Measurements from ENCODE around the gene KAZN.

The KAZN gene

DNA sequence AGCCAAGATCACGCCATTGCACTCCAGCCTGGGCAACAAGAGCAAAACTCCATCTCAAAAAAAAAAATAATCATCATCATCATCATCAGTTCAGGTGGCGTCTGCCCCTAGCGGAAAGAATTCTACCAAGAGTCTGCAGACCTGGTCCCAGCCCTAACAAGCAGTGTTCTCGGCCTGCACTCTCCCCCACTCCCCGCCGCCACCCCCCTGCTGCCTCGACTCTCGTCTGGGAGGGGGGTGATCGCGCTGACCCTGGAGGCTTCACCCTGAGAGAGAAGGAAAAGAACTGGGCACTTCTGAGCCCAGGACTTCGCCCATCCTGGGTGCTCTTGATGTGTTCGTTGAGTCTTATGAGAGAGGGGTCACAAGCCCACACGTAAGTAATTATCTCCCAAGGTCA lies 394.9 kb downstream of the KAZN start:
- DNase-seq: no peak
- Histone ChIP-seq H2AFZ (ENCODE audit: low read length) (no peak overlapping the region), H3K79me2 (ENCODE audit: low read length) (no peaks in the 10 kb centered on the region), H3K4me1 (ENCODE audit: low read length) (no peaks in the 10 kb centered on the region), H3K9ac (ENCODE audit: low read length) (no peak overlapping the region), H3K9me2 (replicated peaks; ENCODE audit: insufficient read depth, low read length) (no peaks in the 10 kb centered on the region), H3K4me3 (ENCODE audit: low read length) (no peak overlapping the region), H3K27ac (ENCODE audit: low read length) (no peak overlapping the region), H4K20me1 (ENCODE audit: insufficient read depth, low read length) (no peaks in the 10 kb centered on the region), H3F3A (ENCODE audit: insufficient read depth, low read length) (no peaks in the 10 kb centered on the region), H3K9me3 (replicated peaks; ENCODE audit: insufficient read depth, low read length) (no peaks in the 10 kb centered on the region), H3K36me3 (replicated peaks; ENCODE audit: insufficient read depth, low read length) (no peaks in the 10 kb centered on the region), H3K27me3 (replicated peaks; ENCODE audit: insufficient read depth, low read length) (no peaks in the 10 kb centered on the region), H3K4me2 (ENCODE audit: low read depth, low read length) (no peak overlapping the region)
- TF ChIP-seq EZH2 (optimal IDR thresholded peaks at IDR 0.05; ENCODE audit: low read depth, low read length) (no peak), EZH2phosphoT487 (IDR thresholded peaks at IDR 0.05; ENCODE audit: low read length) (no peak)
- TF ChIP-seq, protein P1, sequence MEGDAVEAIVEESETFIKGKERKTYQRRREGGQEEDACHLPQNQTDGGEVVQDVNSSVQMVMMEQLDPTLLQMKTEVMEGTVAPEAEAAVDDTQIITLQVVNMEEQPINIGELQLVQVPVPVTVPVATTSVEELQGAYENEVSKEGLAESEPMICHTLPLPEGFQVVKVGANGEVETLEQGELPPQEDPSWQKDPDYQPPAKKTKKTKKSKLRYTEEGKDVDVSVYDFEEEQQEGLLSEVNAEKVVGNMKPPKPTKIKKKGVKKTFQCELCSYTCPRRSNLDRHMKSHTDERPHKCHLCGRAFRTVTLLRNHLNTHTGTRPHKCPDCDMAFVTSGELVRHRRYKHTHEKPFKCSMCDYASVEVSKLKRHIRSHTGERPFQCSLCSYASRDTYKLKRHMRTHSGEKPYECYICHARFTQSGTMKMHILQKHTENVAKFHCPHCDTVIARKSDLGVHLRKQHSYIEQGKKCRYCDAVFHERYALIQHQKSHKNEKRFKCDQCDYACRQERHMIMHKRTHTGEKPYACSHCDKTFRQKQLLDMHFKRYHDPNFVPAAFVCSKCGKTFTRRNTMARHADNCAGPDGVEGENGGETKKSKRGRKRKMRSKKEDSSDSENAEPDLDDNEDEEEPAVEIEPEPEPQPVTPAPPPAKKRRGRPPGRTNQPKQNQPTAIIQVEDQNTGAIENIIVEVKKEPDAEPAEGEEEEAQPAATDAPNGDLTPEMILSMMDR (IDR thresholded peaks at IDR 0.05; ENCODE audit: low read length): no peak

DNA sequence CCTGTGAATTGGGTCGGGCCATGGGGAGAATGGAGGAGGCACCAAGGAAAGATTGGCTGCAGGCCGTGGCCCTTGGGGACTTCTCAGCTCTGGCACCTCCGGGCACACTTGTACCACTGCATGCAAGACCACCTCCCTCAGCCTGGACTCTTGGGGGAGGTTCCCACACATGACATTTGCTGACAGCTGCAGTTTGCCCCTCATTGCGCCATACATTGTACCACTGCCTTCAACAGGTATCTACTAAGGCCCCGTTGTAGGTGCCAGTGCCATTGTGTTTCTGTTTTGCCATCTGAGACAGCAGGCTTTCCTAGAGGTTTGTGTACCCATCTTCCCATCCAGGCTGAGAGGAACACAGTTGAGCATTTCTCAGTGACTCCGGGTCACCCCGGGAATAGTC lies 395.7 kb downstream of the KAZN start:
- Histone ChIP-seq H3F3A (ENCODE audit: insufficient read depth, low read length) (no peaks in the 10 kb centered on the region), H3K9me3 (replicated peaks; ENCODE audit: insufficient read depth, low read length) (no peaks in the 10 kb centered on the region), H3K4me2 (ENCODE audit: low read depth, low read length) (no peak overlapping the region), H3K79me2 (ENCODE audit: low read length) (no peaks in the 10 kb centered on the region), H2AFZ (ENCODE audit: low read length) (no peak overlapping the region), H3K9ac (ENCODE audit: low read length) (no peak overlapping the region), H3K4me3 (ENCODE audit: low read length) (no peak overlapping the region), H3K27me3 (replicated peaks; ENCODE audit: insufficient read depth, low read length) (no peaks in the 10 kb centered on the region), H3K4me1 (ENCODE audit: low read length) (no peaks in the 10 kb centered on the region), H4K20me1 (ENCODE audit: insufficient read depth, low read length) (no peaks in the 10 kb centered on the region), H3K27ac (ENCODE audit: low read length) (no peak overlapping the region), H3K9me2 (replicated peaks; ENCODE audit: insufficient read depth, low read length) (no peaks in the 10 kb centered on the region), H3K36me3 (replicated peaks; ENCODE audit: insufficient read depth, low read length) (no peaks in the 10 kb centered on the region)
- TF ChIP-seq, protein P1 (IDR thresholded peaks at IDR 0.05; ENCODE audit: low read length): no peak
- no peak for TF ChIP-seq EZH2phosphoT487 (IDR thresholded peaks at IDR 0.05; ENCODE audit: low read length)
- no peak for TF ChIP-seq EZH2 (optimal IDR thresholded peaks at IDR 0.05; ENCODE audit: low read depth, low read length)
- no peak for DNase-seq

DNA sequence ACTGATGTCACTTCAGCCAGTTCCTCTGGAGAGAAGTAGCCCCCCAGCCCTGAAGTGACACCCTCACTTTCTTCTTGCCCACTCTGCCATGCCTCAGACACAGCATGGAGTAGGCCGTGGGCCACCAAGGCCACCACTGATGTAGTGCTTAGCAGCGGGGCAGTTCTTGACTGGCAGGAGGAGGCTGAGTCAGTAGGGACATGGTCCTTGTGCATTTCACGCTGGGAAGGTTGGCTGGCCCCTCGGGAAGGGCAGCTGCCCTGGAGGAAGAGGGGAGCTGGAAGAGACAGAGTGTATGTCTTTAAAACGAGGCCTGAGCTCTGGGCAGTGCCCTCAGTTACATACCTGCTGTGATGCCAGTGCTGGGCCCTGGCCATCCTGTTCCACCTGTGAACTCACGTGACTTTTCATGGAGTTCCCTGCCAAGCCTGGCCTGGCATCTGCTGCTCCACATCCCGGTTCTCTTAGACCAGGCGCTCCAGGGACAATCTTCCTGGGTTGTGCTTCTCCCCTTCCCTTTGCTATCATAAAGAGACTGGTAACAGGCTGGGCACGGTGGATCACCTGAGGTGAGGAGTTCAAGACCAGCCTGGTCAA lies 396.5 kb downstream of the KAZN start:
- DNase-seq: no peak
- H4K20me1 ChIP-seq (ENCODE audit: insufficient read depth, low read length): no peaks in the 10 kb centered on the region
- H2AFZ ChIP-seq (ENCODE audit: low read length): no peak overlapping the region
- TF ChIP-seq EZH2 (optimal IDR thresholded peaks at IDR 0.05; ENCODE audit: low read depth, low read length) (no peak), EZH2phosphoT487 (IDR thresholded peaks at IDR 0.05; ENCODE audit: low read length) (no peak)
- TF ChIP-seq, protein P1 (IDR thresholded peaks at IDR 0.05; ENCODE audit: low read length): no peak
- H3K4me3 ChIP-seq (ENCODE audit: low read length): no peak overlapping the region
- H3K9ac ChIP-seq (ENCODE audit: low read length): no peak overlapping the region
- no peak overlapping the region for H3K4me2 ChIP-seq (ENCODE audit: low read depth, low read length)
- H3K36me3 ChIP-seq (replicated peaks; ENCODE audit: insufficient read depth, low read length): no peaks in the 10 kb centered on the region
- H3K27me3 ChIP-seq (replicated peaks; ENCODE audit: insufficient read depth, low read length): no peaks in the 10 kb centered on the region
- H3K79me2 ChIP-seq (ENCODE audit: low read length): no peaks in the 10 kb centered on the region
- H3K27ac ChIP-seq (ENCODE audit: low read length): no peak overlapping the region
- no peaks in the 10 kb centered on the region for H3F3A ChIP-seq (ENCODE audit: insufficient read depth, low read length)
- H3K9me2 ChIP-seq (replicated peaks; ENCODE audit: insufficient read depth, low read length): no peaks in the 10 kb centered on the region
- no peaks in the 10 kb centered on the region for H3K4me1 ChIP-seq (ENCODE audit: low read length)
- H3K9me3 ChIP-seq (replicated peaks; ENCODE audit: insufficient read depth, low read length): no peaks in the 10 kb centered on the region

Measured in MM.1S (cell line).